HTR-8/SVneo (cell line): ENCODE results near the gene CDC5L.

Source experiments
- DNase-seq: peaks from one replicate; pipeline ENCODE4 v3.0.0; 2011; ENCODE audit warnings: low spot score, mixed read lengths; ENCODE audit not compliant: insufficient read length
- FAIRE-seq: peaks from 2 replicates; lab custom pipeline; 2011; peaks lifted over from hg19 to GRCh38; lab: Jason Lieb, UNC

CDC5L gene

DNA sequence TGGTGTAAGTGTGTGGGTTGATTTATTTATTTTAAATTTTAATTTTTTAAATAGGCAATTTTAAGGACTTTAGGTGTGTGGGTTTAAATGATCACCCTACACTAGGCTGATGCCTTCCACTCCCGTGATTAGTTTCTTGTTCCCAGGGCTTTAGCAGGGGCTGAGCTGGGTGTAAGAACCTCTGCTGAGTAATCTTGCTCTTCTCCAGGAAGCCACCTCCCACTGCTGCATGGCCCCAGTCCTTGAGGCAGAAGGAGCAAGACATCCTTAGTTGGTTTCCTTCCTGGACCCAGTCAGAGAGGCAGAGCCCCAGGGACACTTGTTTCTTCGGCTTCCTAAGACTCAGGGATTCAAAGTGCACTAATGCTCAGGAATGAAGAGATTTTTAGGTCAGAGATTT, 19.8 kb upstream of the CDC5L start:
- DNase-seq (no peak), FAIRE-seq (no peak)

DNA sequence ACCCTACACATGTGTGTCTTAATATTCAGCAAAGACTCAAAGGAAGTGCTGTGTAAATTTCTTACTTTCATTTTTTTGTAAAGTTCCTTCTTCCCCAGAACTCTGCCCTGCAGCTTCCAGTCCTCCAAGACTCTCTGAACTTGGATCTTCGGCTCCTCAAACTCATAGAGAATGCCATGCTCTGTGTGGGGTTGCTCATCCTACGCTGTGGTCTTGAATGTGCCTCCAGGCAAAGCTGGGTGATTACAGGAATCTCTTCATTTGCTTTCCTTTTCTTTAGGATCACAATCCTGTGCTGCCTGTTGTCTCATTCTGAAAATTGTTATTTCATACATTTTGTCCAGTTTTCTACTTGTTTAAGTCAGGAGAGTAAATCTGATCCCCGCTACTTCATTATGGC, 14.5 kb upstream of the CDC5L start:
- peak; percentile 29 for DNase-seq
- no peak for FAIRE-seq

DNA sequence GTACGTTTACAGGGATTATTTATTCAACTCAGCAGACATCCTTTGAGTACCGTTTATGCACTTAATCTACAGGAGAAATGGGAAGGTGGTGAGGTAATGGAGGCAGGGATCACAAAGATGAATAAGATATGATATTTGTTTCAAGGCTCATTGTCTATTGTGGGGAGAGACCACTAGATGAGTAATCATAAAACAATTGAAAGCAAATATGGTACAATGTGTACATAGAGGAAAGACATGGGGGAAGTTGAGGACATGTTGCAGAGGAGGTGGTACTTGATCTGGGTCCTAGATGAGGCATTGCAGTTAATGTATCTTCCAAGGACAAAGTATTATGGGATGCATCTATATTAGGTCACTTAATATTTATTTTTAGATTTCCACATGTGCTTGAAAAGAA, 13.7 kb upstream of the CDC5L start:
- DNase-seq (no peak), FAIRE-seq (no peak)

DNA sequence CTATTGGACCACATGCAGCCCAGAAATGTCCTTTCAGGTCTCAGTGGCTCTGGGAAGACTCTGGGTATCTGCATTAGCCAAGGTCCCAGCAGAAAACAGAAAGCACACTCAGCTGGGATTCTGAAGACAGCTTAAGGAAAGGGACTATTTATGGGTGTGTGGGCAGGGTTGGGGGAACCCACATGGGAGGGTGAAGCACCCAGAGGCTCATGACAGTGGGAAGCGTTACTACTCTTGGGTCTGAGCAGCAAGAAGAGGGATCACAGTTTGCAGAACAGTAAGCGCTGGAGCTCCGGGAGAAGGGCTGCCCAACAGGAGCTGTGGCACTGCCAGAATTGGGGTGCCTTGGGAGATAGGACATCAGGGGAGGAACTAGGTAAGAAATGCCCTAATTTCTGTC, 12.4 kb upstream of the CDC5L start:
- FAIRE-seq (no peak), DNase-seq (no peak)

DNA sequence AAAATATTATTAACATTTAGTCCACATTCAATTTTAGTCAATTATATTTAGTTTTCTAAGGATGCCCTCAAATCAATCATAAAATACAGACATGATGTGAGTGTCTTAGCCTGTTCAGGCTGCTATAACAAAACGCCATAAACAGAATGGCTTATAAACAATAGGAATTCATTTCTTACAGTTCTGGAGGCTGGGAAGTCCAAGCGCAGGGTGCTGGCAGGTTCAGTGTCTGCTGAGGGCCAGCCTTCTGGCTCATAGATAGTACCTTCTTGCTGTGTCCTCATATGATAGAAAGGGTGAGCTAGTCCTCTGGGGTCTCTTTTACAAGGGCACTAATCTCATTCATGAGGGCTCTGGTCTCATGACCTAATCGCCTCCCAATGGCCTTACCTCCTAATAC, 10.0 kb upstream of the CDC5L start:
- FAIRE-seq (no peak), DNase-seq (no peak)

DNA sequence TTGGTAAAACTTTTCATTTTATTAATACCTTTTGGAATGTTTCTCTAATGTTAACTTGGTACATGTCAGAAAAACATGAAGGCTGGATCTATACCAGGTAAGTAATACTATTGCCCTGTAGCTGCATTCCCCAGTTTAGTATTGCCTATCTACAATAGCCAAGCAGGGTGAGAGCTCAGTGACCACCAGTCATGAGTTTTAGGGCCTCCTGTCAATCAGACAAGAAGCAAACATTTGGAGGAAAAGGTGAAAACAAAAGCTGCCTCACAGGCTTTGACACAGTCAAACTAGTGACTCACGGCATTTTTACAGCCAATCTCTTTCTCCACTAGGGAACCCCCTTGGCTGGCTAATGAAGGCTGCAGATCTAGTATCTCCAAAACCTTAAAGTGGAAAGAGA, 9.5 kb upstream of the CDC5L start:
- no peak for FAIRE-seq
- no peak for DNase-seq

DNA sequence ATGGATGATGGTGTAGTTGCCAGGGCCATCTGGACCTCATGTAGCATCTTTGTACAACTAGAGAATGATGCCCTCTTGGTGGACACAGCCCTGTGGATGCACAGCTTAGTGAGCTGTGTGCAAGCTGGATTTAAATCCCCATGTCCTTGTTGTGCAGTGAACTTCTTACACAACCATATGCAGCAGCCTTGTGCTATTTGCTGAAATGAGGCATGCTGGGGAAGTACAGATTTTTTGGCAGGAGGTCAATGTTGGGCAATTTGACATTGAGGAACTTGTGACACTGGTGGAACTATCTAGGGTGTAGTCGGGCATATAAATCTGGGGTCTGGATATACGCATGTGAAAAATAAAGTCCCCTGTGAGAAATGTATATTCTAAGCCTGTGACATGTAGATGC, 5.8 kb upstream of the CDC5L start:
- FAIRE-seq (no peak), DNase-seq (no peak)

DNA sequence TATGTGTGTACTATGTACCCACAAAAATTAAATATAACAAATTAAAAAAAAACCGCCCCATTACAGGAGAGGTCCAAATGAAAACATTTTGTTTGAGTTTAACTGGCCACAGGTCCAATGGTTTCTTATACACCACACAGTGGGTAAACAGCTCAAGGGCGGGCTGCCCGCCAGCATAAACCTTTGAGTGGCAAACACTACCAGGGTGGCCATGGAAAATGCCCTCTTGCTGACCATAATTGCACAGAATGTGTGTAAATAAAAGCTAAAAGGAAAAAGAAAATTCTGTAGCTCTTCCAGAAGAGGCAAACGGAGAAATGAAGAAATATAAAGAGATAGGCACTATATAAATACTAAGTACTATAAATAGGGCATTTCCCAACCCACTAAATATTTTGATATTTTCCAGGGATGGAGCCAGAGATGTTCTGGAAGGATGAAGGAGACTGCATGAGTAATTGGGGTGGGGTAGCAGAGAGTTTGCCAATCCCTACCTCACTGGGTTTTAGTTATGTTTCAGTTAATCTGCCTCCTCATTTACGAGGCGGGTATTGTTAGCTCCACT, 1.1 kb upstream of the CDC5L start:
- DNase-seq: no peak
- no peak for FAIRE-seq

DNA sequence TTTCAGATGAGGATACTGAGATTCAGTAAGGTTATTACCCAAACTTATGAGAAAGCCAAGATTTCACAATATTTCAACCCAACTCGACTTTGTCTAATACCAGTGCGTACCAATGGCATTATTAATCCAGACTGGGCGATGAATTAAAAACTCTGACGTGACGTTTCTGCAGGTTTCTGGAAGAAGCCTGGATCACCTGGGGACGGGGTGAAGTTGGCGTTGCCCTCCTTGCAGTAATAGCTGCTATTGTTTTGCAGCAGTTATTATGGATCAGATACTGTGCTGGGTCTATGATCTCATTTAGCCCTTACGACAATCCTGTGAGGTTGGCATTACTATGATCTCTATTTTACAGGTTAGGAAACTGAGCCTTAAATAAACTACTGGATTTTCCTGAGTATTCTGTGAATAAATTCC, 569 bp upstream of the CDC5L start:
- DNase-seq (no peak), FAIRE-seq (no peak)

DNA sequence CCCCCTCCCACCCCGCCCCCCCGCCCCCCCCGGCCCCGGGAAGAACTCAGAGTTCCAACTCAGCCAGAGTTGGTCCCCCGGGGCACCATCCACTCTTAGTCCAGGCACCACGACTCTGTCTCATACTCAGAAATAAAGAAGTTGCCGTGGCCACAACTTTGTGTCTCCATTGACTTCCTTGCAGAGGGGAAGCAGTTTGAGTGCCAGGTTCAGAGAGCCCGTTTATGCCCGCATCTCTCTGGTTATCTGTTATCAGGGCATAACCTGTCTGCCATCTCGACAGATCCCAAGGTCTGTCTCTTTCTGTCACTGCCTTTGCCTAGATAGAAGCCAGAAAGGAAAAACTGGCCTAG, 605 bp downstream of the CDC5L start:
- DNase-seq (no peak), FAIRE-seq (no peak)

DNA sequence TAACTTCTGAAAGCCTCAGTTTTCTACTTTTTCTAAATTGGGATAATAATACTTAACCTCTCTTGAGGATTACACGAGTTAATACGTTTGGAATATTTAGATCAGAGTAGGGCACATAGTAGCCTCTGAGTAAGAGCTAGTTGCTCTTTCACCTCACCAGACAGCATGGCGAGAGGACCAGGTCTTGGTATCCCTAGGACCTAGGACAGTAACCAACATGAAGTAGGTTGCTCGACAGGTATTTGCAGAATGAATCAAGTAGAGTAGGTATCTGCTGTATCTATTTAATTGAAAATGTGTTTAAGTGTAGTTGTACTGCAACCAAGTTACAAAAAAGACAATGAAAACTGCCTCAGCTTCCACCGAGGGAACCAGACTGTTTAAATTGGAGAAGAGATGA, 1.4 kb downstream of the CDC5L start:
- FAIRE-seq: no peak
- DNase-seq: no peak

DNA sequence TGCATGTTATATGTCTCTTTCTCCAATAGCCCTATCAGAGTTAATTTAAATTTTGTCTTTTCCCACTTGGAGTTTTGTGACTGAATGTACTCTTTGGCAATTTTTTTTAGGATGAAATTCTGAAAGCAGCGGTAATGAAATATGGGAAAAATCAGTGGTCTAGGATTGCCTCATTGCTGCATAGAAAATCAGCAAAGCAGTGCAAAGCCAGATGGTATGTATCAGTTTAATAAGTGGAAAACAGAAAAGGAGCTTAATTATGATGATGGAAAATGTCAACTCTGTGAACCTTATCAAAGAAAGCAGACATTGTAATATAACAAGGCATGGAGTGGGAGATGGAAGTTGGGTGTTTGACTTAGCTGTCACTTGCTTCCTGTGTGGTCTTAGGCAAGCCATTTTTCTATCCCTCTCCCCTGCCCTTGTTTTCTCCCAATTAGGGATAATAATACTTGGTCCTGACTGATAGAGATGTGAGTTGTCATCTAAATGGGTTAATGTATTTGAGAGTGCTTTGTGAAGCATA, 2.7 kb downstream of the CDC5L start:
- DNase-seq (no peak), FAIRE-seq (no peak)

DNA sequence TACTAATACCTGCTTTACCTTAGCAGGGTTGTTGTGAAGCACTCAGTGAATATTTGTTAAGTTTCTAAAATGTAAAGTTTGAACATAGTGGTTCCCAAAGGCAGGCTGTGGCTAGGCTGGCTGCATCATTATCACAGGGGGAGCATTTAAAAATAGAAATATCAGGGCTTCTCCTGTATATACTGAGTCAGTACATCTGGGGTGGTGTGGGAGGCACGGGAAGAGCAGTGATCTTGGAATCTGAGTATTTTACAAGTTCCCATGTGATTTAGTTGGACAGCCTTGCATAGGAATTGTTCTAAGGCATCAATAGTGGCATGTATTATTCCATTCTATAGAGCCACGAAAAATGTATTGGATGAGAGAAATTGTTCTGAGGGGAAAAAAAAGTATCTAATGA, 8.0 kb downstream of the CDC5L start:
- FAIRE-seq: no peak

DNA sequence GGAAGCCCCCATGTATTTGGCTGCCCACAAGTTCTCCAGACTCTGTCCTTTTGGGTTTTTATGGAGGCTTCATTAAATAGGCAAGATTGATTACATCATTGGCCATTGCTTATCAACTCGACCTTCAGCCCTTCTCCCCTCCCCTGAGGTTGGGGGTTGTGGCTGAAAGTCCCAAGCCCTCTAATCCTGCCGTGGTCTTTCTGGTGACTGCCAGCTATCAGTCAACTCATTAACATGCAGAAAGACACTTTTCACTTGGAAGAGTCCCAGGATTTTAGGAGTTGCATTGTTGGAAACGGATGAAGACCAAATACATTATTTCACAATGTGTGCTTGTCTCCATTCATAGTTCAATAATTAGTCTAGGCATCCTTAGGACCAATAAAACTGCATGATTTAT, 9.5 kb downstream of the CDC5L start:
- FAIRE-seq (no peak), DNase-seq (no peak)

More for the DNA sequence above, 8.0 kb downstream of the CDC5L start:
- DNase-seq: no peak

DNA sequence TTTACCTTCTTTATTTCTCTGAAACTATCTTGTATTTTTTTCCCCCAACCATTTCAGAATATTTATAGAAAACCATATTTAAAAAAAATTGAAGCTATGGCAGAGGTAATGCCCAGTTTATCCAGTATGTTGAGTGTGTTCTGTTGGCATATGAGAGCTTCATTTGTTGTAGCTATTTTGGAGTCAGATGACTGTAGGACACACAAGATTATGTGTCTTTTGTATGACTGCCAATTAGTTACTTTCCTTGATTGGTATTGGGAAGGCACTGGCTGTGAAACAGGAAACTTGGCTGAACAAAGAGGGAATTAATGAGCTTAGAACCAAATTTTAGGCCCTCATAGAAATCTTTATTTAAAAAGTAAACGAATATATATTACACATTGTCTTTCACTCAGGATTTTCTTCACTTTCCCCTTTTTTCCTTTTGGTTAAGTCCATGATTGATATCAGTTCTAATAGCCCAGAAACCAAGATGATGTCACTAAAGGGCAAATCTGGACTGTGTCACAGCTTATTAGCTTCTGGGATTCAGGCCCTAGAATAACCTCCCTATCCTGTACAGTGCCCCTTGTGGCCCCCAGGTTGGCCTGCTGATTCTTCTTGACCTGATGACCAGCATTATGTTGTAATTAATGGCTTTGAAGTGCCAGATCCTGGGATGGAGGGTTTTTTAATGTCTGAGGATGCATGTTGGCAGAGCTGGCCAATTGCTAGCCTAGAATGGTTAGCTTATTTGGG, 10.1 kb downstream of the CDC5L start:
- FAIRE-seq (no peak), DNase-seq (no peak)

DNA sequence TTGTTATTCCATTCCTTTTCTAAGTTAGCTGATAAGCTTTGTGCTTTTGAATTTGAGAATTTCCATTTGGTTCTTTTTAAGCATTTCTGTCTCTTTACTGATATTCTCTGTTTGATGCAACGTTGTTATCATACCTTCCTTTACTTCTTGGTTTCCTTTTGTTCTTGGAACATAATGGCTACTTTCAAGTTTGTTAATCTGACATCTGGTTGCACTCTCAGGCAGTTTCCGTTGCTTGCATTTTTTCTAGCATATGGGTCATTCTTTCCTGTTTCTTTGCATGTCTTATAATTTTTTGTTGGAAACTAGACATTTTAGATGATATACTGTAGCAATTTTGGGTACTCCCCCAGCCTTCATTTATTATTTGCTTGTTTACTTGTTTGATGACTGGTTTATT, 12.5 kb downstream of the CDC5L start:
- no peak for DNase-seq
- no peak for FAIRE-seq

DNA sequence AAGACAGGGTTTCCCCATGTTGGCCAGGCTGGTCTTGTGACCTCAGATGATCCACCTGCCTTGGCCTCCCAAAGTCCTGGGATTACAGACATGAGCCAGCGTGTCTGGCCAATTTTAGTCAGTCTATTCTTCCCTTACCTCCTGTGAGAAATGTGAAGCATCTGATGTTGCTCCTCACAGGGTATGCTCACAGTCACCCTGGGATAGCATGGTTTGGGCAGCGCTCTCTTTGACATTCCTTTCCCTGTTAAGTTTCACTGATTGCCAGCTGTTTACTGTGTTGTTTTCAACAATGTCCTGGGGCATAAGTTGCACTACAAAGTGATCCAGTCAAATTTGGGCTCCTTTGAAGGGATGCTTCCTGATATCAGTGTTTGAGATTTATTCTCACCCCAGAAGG, 13.1 kb downstream of the CDC5L start:
- FAIRE-seq (no peak), DNase-seq (no peak)

DNA sequence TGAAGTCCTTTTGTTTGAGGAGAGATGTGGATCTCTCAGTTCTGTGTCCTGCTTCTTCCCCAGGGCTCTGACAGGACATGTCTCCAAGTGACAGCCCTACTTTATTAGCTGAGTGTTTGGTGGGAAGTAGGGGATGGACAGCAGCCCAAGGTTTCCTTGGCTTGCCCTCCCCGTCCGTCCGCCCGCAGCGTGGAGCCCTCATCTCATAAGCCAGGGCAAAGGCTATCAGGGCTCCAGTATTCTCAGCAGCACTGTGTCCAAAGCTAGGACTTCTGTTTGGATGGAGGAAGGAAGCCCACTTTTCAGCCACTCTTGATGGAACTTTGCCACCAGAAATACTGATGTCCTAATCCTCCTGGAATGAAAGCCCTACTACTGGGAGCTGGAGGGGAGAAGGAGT, 13.6 kb downstream of the CDC5L start:
- FAIRE-seq: no peak
- no peak for DNase-seq

DNA sequence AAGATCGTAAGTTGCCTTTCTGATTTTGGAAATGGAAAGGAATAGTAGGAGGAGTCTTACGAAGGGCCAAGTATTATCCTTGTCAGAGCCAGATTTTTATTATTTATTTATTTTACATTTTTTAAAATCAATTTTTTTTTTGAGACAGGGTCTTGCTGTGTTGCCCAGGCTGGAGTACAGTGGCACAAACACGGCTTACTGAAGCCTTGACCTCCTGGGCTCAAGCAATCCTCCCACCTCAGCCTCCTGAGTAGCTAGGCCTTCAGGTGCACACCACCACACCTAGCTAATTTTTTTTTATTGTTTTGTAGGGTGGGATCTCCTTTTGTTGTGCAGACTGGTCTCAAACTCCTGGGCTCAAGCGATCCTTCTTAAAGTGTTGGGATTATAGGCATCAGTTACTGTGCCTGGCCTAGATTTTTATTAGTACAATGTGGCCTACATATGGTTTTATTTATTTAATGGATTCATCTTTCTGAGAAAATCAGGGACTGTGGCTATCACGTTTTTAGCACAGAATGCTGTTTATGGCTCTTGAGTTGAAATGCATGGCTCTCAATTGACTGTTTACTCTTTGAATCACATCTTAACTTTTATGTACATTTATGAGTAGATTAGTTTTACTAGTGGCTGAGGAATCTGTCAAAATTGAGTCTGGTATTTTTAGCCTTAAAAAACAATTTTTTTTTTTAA, 16.7 kb downstream of the CDC5L start:
- DNase-seq: no peak
- no peak for FAIRE-seq

DNA sequence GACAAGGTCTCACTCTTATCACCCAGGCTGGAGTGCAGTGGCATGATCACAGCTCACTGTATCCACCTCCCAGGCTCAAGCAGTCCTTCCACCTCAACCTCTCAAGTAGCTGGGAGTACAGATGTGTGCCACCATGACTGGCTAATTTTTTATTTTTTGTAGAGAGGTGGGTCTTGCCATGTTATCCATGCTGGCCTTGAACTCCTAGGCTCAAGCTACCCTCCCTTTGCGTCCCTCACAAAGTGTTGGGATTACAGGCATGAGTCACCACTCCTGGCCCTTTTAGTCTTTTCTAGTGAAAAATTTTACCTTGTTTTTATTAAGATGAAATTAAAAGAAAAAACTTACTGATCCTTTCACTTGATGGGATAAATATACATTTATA, 17.2 kb downstream of the CDC5L start:
- no peak for FAIRE-seq
- no peak for DNase-seq

DNA sequence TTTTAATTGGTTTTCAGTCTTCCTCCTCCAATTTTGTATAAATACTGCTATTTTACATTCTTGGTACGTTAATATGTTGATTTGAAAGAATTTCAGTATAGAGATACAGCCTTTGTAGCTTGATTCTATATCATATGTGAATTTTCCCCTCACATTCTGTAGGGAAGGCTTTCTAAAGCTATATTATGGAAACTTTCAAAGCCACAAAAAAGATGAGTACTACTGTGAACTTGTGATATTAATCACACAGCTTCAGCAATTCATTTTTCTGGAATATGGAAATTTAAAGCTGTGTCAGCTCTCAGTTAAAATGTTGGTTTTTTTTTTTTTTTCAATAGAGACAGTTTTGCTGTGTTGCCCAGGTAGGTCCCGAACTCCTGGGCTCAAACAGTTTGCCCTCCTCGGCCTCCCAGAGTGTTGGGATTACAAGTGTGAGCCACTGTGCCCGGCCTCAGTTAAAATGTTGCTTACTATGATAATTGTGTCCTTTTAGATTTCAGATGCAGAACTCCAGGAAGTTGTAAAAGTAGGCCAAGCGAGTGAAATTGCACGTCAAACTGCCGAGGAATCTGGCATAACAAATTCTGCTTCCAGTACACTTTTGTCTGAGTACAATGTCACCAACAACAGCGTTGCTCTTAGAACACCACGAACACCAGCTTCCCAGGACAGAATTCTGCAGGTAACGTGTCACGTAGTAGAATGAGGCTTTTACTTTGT, 20.6 kb downstream of the CDC5L start:
- FAIRE-seq (no peak), DNase-seq (no peak)
